Activated CD8-positive, alpha-beta memory T cell treated with anti-CD3 and anti-CD28 coated beads, Interleukin-2, amount 50 U/mL, for 1 hour (primary cell): ENCODE results near the gene MEI1.
"Not testable (repeated sequence)": the region's sequence is repeated elsewhere in the genome, so short reads cannot be mapped to it uniquely, and the experiment has no call there.

Experiments used
- DNase-seq: peaks from one replicate; pipeline ENCODE4 v3.0.0-alpha.2; 2020; ENCODE audit errors: extremely low read depth

MEI1 gene

GRCh38 chr22:41681616-41682015 lies 17.7 kb upstream of the MEI1 start:
- DNase-seq = no peak

- peak; percentile 45 for DNase-seq
Measured at GRCh38 chr22:41682033-41682807, 17.1 kb upstream of the MEI1 start.

GRCh38 chr22:41683052-41683451 lies 16.3 kb upstream of the MEI1 start:
- DNase-seq = no peak

- DNase-seq = no peak
Measured at GRCh38 chr22:41683616-41684015, 15.7 kb upstream of the MEI1 start.

GRCh38 chr22:41684194-41684593 lies 15.1 kb upstream of the MEI1 start:
- no peak for DNase-seq

- not testable (repeated sequence) for DNase-seq
Measured at GRCh38 chr22:41686890-41687289, 12.4 kb upstream of the MEI1 start.

- no peak for DNase-seq
Measured at GRCh38 chr22:41687901-41688364, 11.4 kb upstream of the MEI1 start.

- peak; percentile 79 for DNase-seq
Measured at GRCh38 chr22:41688365-41689211, 10.7 kb upstream of the MEI1 start, which contains the start of gene SNU13. TSS of gene SNU13 (minus strand) at chr22:41688867. CDS start at chr22:41688796, 71 bp downstream.

- DNase-seq = no peak
Measured at GRCh38 chr22:41690476-41690875, 8.8 kb upstream of the MEI1 start.

GRCh38 chr22:41695211-41695610 lies 4.1 kb upstream of the MEI1 start:
- no peak for DNase-seq

- no peak for DNase-seq
Measured at GRCh38 chr22:41696703-41697102, 2.6 kb upstream of the MEI1 start.

- peak; percentile 77 for DNase-seq
Measured at GRCh38 chr22:41697126-41697775, 2.1 kb upstream of the MEI1 start.

- no peak for DNase-seq
Measured at GRCh38 chr22:41700108-41700364, 733 bp downstream of the MEI1 start.

GRCh38 chr22:41702763-41703162 lies 3.5 kb downstream of the MEI1 start:
- DNase-seq = no peak

GRCh38 chr22:41709341-41709740 lies 10.0 kb downstream of the MEI1 start:
- no peak for DNase-seq

- DNase-seq = no peak
Measured at GRCh38 chr22:41713004-41713403, 13.7 kb downstream of the MEI1 start.

GRCh38 chr22:41722496-41722895 lies 23.2 kb downstream of the MEI1 start:
- DNase-seq = no peak

- DNase-seq = no peak
Measured at GRCh38 chr22:41725510-41726110, 26.3 kb downstream of the MEI1 start.

- DNase-seq = no peak
Measured at GRCh38 chr22:41731609-41732008, 32.3 kb downstream of the MEI1 start.

- DNase-seq = no peak
Measured at GRCh38 chr22:41732096-41732772, 32.9 kb downstream of the MEI1 start.

GRCh38 chr22:41733241-41733640 lies 33.9 kb downstream of the MEI1 start:
- not testable (repeated sequence) for DNase-seq

- no peak for DNase-seq
Measured at GRCh38 chr22:41739576-41739975, 40.3 kb downstream of the MEI1 start.
